Measurements from ENCODE around the gene CRCP.
A peak's percentile ranks its signal among the peaks of the same experiment; 100 is the strongest.
"Not testable (repeated sequence)": the region's sequence is repeated elsewhere in the genome, so short reads cannot be mapped to it uniquely, and the experiment has no call there.

CRCP gene

DNA sequence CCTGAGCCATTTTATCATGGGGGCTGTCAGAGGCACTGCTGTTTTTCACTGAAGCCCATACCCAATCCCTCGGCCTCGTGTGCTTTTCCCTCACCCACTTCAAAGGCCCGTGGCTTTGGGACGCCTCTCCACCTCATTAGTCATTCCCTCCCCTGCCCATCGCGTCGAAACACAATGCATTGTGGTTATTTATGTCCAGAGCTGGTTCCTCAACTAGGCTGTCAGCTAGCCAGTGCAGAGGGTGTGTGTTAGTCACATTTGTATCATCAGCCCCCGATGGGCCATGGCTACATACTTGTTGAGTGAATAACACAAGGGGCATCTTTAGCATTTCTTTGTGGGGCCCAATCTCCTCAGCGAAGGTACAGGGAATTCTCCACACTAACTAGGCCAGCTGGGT, 3.8 kb upstream of the CRCP start:
- TF ChIP-seq, protein P1, sequence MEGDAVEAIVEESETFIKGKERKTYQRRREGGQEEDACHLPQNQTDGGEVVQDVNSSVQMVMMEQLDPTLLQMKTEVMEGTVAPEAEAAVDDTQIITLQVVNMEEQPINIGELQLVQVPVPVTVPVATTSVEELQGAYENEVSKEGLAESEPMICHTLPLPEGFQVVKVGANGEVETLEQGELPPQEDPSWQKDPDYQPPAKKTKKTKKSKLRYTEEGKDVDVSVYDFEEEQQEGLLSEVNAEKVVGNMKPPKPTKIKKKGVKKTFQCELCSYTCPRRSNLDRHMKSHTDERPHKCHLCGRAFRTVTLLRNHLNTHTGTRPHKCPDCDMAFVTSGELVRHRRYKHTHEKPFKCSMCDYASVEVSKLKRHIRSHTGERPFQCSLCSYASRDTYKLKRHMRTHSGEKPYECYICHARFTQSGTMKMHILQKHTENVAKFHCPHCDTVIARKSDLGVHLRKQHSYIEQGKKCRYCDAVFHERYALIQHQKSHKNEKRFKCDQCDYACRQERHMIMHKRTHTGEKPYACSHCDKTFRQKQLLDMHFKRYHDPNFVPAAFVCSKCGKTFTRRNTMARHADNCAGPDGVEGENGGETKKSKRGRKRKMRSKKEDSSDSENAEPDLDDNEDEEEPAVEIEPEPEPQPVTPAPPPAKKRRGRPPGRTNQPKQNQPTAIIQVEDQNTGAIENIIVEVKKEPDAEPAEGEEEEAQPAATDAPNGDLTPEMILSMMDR (conservative IDR thresholded peaks at IDR 0.05; ENCODE audit: low read depth, low read length): no peak
- no peak overlapping the region for H3K4me3 ChIP-seq (ENCODE audit: low read length)
- DNase-seq (ENCODE audit: low read depth): peak; percentile 44

DNA sequence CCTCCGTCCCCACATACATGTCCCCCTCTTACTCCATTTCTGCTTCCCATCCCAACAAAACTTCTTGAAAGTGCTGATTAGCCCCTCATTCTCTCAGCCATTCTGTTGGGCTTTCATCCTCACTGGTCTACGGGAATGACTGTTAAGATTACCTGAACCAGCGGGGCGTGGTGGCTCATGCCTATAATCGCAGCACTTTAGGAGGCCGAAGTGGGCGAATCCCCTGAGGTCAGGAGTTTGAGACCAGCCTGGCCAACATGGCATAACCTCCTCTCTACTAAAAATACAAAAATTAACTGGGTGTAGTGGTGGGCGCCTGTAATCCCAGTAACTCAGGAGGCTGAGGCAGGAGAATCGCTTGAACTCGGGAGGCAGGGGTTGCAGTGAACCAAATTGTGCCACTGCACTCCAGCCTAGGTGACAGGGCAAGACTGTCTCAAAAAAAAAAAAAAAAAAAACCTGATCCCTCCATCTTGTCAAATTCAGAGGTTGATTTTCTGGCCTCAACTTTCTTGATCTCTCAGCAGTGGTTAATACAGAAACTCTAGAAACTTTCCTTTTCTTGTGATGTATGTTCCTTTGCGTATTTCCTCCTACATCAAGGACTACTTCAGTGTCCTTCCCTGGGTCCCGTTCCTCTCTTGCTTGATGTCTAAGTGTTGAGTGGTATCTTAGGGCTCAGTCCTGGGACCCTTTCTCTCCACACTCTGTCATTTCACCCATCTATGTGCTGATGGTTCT, 2.2 kb downstream of the CRCP start:
- not testable (repeated sequence) for H3K4me3 ChIP-seq (ENCODE audit: low read length)

DNA sequence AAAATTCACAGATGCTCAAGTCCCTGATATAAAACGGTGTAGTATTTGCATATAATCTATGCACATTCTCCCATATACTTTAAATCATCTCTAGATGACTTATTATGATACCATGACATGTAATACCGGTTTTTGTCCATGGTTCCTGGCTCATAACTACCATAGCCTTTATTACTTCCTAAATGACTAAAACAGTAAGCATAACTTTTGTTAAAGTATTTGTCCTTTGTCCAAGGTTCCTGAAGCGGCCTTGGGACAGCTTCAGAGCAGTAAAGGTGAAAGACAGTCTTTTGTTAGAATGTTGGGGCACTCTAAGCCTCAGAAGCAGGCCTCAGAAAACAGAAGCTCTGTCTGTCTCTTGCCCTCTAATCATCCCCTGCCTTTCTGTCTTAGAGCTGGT, 4.0 kb downstream of the CRCP start:
- DNase-seq (ENCODE audit: low read depth): no peak
- H3K4me3 ChIP-seq (ENCODE audit: low read length): no peak overlapping the region
- TF ChIP-seq, protein P1 (conservative IDR thresholded peaks at IDR 0.05; ENCODE audit: low read depth, low read length): no peak

More for the DNA sequence above, 2.2 kb downstream of the CRCP start:
- DNase-seq (ENCODE audit: low read depth): not testable (repeated sequence)

DNA sequence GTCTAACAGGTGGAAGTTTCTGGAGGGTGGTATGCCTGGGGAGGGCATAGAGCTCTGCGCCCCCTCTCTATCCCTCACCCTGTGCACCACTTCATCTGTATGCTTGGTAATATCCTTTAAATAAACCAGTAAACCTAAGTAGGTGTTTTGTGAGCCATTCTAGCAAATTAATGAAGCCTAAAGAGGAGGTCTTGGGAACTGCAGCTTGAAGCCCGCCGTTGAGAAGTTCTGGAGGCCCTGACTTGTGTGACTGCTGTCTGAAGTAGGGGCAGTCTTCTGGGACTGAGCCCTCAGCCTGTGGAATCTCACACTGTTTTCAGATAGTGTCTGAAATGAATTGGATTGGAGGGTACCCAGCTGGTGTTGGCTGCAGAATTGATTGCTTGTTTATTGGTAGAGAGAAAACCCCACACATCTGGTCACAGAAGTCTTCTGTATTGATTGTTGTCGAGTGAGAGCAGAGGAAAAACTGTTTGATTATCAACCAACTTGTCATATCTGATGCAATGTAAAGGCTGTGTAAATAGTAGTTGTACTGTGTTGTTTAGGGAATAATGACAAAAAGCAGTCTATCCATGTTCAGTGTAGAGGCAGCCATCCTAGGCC, 4.7 kb downstream of the CRCP start:
- TF ChIP-seq, protein P1 (conservative IDR thresholded peaks at IDR 0.05; ENCODE audit: low read depth, low read length): no peak
- no peak for DNase-seq (ENCODE audit: low read depth)
- no peak overlapping the region for H3K4me3 ChIP-seq (ENCODE audit: low read length)

DNA sequence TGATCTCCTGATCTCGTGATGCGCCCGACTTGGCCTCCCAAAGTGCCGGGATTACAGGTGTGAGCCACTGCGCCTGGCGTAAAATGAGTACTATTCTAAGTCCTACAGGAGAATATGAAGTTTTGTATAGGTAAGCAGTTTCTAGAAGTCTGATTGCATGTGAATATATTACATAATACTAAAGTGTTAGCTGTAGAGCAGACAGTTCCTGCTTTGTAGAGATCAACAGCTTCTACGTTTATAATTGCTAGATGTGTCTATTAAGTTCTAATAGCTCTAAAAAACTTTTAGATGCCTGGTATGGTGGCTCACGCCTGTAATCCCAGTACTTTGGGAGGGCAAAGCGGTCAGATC, 8.5 kb downstream of the CRCP start:
- no peak overlapping the region for H3K4me3 ChIP-seq (ENCODE audit: low read length)
- TF ChIP-seq, protein P1 (conservative IDR thresholded peaks at IDR 0.05; ENCODE audit: low read depth, low read length): no peak
- DNase-seq (ENCODE audit: low read depth): no peak

DNA sequence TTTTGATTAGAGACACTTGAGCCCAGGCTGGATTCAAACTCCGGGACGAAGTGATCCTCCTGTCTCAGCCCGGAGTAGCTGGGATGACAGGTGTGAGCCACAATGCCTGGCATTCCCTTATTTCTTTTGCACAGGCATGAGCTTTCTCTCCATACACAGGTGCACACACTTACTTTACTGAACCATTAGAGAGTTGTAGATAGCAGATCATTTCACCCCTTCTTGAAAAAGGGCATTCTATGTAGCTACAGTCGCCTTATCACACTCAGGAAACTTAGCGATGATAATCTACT, 9.9 kb downstream of the CRCP start:
- H3K4me3 ChIP-seq (ENCODE audit: low read length); DNase-seq (ENCODE audit: low read depth): not testable (repeated sequence)

DNA sequence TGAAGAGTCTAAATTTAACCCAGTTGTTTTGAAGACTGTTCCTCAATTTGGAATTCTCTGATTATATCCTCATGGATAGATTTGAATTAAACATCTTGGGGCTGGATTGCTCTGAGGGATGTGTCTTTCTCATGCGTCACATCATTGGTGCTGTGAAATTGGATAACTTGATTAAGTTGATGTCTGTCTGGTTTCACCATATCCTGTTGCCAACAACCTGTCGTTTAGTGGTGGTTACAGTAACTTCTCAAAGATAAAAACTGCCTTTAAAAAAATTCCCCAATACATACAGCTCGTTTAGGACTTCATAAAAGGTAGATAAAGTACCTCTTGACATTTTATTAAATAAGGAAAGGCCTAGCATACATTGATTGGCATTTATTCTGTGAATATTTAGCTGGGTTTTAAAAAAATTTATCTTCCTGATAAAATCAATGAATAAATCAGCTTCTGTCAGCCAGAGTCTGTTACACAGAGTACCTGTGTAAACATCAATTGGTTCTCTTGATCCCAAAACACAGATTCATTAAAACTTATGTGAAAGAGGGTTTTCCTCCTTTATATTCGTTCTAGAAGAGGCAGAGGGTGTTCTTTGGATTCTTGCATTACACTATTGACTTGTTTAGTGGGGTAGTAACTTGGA, 10.5 kb downstream of the CRCP start:
- DNase-seq (ENCODE audit: low read depth): no peak
- H3K4me3 ChIP-seq (ENCODE audit: low read length): no peak overlapping the region
- TF ChIP-seq, protein P1 (conservative IDR thresholded peaks at IDR 0.05; ENCODE audit: low read depth, low read length): no peak

DNA sequence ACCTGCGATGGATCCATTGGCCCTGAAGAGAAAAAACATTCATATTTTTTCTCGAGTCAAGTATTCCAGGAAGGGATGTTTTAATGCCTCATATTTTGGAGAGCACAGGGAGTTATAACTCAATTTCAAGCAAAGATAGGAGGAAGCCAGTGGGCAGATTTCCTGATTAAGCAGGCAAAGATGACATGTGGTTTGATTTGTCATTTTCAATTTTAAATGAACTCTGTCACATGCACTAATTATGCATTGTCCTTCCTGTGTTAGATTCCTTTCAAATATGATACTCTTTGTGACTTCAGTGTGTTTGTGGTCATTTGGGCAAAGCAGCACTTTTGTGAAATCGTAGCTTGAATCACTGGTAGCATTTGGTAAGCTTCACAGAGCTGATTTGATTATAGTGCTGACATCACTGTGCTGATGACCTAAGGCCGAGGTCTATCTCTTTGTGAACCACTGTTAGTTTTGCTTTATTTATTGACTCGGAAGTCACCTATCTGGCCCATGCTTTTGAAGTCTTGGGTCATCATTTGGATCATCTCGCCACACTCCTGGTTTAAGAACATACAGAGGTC, 11.2 kb downstream of the CRCP start:
- H3K4me3 ChIP-seq (ENCODE audit: low read length); DNase-seq (ENCODE audit: low read depth): not testable (repeated sequence)

DNA sequence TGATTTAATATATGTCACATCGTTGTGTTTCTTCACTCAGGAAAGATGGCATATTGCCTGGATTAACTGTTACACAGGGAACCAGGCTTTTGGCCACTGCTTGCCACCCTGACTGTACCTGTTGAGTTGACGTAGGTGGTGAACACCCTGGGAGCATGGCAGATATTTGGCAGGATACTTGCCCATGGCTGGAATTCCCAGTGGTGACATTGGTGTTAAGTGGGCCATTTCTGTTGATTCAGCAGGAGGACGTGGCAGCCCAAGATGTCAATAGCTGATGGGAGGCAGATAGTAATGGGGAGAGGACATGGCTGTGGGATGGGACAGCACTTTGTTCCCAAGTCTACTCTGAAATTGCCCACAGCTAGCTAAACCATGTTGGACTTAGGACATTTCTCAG, 12.5 kb downstream of the CRCP start:
- DNase-seq (ENCODE audit: low read depth): not testable (repeated sequence)

More for the DNA sequence above, 12.5 kb downstream of the CRCP start:
- not testable (repeated sequence) for H3K4me3 ChIP-seq (ENCODE audit: low read length)

Data from retinal pigment epithelial cell (primary cell).